GM18867 (cell line): Measurements from ENCODE around the gene NFAT5.
"Not testable (repeated sequence)": the region's sequence is repeated elsewhere in the genome, so short reads cannot be mapped to it uniquely, and the experiment has no call there.

Experiments
- ATAC-seq: cut with Tn5 transposase; IDR thresholded peaks from one replicate; pipeline ENCODE4 v1.9.1; 2021; ENCODE audit warnings: mild to moderate bottlenecking, moderate library complexity; ENCODE audit not compliant: unreplicated experiment

The NFAT5 gene

DNA sequence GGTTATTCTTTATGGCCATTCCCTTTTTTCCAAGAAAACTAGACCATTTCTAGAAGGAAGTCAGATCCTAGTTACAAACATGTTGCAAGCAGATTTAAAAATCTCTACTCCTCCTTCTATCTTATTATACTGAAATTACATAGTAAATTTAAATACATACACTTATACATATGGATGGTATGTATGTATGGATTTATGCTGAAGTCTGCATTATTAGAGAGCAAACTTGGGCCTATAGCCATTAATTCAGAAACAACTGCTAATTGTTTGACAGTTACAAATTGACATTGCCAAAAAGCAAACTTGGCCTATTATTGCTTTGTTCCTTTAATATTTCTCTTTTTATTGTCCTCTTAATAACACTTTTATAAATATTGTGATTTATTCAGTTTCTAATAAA, 67.1 kb downstream of the NFAT5 start:
- ATAC-seq, result no peak

GRCh38 chr16:69633375-69633774, 67.6 kb downstream of the NFAT5 start:
- ATAC-seq, result no peak

DNA sequence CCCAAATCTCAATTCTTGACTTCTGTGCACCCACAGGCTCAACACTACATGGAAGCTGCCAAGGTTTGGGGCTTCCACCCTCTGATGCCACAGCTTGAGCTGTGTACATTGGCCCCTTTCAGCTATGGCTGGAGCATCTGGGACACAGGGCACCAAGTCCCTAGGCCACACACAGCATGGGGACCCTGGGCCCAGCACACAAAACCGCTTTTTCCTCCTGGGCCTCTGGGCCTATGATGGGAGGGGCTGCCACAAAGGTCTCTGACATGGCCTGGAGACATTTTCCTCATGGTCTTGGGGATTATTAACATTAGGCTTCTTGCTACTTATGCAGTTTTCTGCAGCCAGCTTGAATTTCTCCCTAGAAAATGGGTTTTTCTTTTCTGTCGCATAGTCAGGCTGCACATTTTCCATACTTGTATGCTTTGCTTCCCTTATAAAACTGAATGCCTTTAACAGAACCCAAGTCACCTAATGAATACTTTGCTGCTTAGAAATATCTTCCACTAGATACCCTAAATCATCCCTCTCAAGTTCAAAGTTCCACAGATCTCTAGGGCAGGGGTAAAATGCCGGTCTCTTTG, 70.9 kb downstream of the NFAT5 start:
- ATAC-seq, result not testable (repeated sequence)

- not testable (repeated sequence) for ATAC-seq
These were observed 71.6 kb downstream of the NFAT5 start for GRCh38 chr16:69637206-69637865.

DNA sequence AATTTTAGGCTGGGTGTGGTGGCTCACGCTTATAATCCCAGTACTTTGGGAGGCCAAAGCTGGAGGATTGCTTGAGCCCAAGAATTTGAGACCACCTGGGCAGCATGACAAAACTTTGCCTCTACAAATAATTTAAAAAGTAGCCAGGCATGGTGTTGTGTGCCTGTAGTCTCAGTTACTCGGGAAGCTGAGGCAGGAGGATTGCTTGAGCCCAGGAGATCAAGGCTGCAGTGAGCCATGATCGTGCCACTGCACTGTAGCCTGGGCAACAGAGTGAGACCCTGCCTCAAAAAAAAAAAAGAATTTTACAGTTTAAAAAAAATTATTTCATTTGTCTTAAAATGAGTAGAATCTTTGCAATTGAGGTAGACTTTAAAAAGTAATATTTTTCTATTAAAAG, 78.2 kb downstream of the NFAT5 start:
- ATAC-seq, result not testable (repeated sequence)

DNA sequence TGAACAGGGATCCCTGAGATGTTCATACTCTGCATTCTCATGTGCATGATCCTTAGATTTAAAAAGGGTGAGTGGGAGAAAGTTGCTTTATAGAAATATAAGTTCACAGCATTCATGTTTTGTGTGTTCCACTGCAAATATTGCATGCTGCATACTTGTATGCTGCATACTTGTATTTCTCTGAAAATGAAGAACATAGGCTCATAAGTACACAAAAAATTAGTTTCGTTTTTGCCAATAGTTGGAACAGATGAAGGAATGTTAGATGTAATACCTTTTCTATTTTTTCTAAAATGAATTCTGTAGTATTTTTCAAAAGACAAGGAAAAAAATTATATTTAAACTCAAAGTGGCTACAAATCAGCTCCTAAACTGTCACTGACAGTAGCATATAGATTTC, 79.0 kb downstream of the NFAT5 start:
- ATAC-seq, result no peak

- no peak for ATAC-seq
These were observed 81.3 kb downstream of the NFAT5 start for GRCh38 chr16:69647020-69647419.

DNA sequence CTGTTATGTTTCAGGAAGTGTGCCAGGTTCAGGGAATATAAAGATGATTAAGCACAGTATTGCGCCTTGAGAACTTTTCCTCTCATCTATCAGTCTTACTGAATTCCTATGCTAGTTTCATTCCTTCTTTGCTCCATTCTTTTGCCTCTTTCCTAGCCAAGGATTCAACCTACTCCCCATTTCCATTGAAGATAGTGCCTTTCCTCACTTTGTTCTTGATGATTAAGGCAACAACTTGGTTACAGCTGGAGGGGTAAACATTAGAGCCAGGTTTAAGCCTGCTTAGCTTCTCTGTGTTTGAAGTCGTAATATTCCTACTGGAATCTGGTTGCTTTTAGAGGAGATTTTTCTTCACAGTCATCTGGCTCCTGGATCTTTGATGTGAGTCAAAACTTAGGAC, 85.5 kb downstream of the NFAT5 start:
- no peak for ATAC-seq

DNA sequence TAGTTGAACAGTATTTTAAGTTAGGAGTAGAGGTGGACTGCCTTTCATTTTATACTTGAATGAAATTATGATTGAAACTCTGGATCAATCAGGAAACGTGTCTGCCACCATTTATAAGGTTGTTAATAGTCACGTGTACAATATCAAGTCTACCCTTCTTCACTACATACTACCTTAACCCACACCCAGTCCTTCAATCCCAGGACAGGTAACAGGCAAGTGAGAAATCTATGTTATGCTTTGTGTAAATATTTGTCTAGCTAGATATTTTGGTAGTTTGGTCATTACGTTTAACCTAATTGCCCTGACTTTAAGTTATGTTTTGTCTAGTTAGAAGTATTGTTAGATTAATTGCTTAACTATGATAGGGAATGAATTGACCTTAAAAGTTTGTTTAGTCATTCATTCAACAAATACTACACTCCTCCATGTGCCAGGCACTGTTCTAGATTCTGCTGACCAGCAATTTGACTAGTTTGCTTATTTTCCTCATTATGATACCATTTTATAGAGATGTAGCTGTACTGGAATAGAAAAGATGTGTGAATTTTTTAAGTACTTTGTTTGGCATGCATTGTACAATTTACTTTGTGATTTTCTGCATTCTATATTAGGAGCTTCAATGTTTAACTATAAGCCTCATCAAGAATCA, 88.6 kb downstream of the NFAT5 start:
- ATAC-seq, result no peak

DNA sequence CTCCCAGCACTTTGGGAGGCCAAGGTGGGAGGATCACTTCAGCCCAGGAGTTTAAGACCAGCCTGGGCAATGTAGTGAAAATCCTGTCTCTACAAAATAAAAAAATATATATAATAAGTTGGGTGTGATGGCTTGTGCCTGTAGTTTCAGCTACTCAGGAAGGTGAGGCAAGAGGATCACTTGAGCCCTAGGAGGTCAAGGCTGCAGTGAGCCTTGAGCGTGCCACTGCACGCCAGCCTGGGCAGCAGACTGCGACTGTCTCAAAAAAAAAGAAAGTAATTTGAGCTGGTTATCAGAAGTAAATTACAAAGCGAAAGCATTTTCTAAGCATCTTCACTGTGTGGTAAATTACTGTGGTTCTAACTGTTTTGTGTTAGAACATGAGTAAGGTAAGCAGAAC, 94.4 kb downstream of the NFAT5 start:
- ATAC-seq, result no peak

DNA sequence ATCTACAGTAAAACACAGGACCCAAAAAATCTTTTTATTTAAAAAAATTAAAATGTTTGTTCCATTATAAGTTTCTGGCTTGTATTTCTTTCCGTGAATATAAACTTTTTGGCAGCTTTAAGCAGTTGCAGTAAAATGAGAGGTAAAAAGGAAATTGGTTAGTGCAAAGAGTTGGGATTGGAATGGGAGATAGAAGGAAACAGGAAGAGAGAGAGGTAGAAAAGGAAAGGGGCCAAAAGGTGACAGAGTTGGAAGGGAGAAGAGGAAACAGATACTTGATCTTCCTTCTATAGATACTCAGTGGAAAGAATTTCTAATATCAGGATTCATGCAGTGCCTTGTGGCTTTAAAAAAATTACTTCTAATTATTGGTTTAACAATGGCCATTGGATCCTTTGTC, 97.1 kb downstream of the NFAT5 start:
- no peak for ATAC-seq

DNA sequence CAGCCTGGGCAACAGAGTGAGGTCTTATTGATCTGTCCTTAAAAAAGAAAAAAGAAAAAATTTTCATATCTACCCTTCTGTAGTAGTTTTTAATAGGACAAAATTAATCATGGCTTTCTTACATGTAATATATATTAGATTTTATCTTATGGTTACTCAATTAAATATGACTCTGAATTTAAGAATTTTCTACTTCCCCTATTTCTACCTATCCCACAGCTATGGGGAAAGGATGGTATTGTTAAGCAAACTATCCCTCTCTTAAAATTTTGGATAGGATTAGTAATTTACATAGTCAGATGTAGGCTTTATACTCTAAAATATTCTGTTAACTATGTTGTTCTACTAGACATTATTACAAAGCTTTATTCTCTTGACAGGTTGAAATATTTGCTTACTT, 98.1 kb downstream of the NFAT5 start:
- no peak for ATAC-seq

GRCh38 chr16:69669577-69669976, 103.8 kb downstream of the NFAT5 start:
- no peak for ATAC-seq

DNA sequence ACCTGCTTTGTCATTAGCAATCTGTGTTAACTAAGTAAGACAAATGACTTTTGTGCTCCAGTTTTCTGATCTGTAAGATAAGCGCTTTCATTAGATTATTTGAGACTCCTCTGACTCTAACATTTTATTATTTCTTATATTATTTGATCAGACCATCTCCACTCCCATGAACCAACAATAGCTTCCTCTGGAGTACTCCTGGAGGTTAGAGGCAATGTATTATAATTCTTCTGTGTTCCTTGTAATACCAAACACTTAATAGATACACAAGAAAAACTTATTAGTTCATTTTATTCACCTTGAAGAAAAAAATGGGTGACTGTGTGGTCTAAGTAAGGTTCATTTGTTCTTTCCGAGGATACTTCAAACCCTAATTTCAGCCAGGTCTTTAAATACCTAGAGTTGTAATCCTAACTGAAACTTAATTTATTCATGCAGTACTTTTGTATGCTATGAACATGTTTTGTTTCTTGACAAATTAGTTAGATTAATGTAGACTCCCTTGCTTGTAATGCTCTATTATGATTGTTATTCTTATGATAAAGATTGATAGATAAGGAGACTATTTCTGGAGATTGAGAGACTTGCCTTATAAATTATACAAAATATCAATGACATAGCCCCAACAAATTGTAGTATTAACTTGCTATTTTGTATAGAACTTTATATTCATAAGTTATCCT, 106.7 kb downstream of the NFAT5 start:
- ATAC-seq, result no peak

- ATAC-seq, result no peak
These were observed 107.4 kb downstream of the NFAT5 start for GRCh38 chr16:69672998-69673713.

- no peak for ATAC-seq
These were observed 114.6 kb downstream of the NFAT5 start for GRCh38 chr16:69680358-69680757.

- ATAC-seq, result no peak
These were observed 122.8 kb downstream of the NFAT5 start for GRCh38 chr16:69688589-69688988.

GRCh38 chr16:69691980-69692911, 126.5 kb downstream of the NFAT5 start:
- ATAC-seq, result no peak

DNA sequence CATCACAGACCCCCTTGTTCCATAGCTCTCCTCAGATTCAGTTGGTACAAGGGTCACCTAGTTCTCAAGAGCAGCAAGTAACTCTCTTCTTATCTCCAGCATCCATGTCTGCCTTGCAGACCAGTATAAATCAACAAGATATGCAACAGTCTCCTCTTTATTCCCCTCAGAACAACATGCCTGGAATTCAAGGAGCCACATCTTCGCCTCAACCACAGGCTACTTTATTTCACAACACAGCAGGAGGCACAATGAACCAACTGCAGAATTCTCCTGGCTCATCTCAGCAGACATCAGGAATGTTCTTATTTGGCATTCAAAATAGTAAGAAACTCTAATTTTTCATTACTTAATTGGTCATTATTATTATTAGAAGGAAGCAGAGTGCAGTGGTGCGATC, 128.2 kb downstream of the NFAT5 start:
- no peak for ATAC-seq

GRCh38 chr16:69698404-69698803, 132.6 kb downstream of the NFAT5 start:
- no peak for ATAC-seq
